ENCODE data around the gene SMARCC1.

GRCh38 chr3:47794544-47794943 is 12.9 kb upstream of the SMARCC1 start:
- TF ChIP-seq EZH2phosphoT487 (IDR thresholded peaks at IDR 0.05; ENCODE audit: low read depth) (no peak), CTCF (IDR thresholded peaks at IDR 0.05; ENCODE audit: low read depth, low read length) (no peak)

Measured in OCI-LY3 (cell line).